Measurements from ENCODE around the gene UTP3. TPM values are rescaled to one million over a fixed set of nuclear protein-coding genes. Genes with fewer than 3 reads are reported as not detected.

The UTP3 gene
- total RNA-seq, 1 experiment from 2014 or later: 16.4 TPM

GRCh38 chr4:70709611-70710205, 21.4 kb downstream of the UTP3 start:
- BruUV-seq (replicated peaks): no TSS peak
- H3K4me1 ChIP-seq (replicated peaks; ENCODE audit: insufficient read depth): peaks cover 13% of the 10 kb centered on the region
- POLR2A ChIA-PET (ENCODE audit: unreplicated experiment): no interaction called here
- peaks cover 45% of the 10 kb centered on the region for H3K79me2 ChIP-seq (ENCODE audit: low read depth)
- no peak overlapping the region for H3K4me3 ChIP-seq
- H3K4me2 ChIP-seq: no peak overlapping the region
- CTCF ChIA-PET: no interaction called here
- no peak overlapping the region for H3K27ac ChIP-seq
- H2AFZ ChIP-seq: no peak overlapping the region
- H3K36me3 ChIP-seq (ENCODE audit: low read depth): no peaks in the 10 kb centered on the region
- H3F3A ChIP-seq (ENCODE audit: insufficient read depth, low read depth): peaks cover 17% of the 10 kb centered on the region; the same call in 1 of the 2 replicates
- H3K9me2 ChIP-seq (ENCODE audit: insufficient read depth): no peaks in the 10 kb centered on the region
- H3K27me3 ChIP-seq (ENCODE audit: insufficient read depth, low read depth): no peaks in the 10 kb centered on the region
- H3K9me3 ChIP-seq (ENCODE audit: insufficient read depth, low read depth): no peaks in the 10 kb centered on the region
- no peak for TF ChIP-seq CTCF (conservative IDR thresholded peaks at IDR 0.05)
- no peak for TF ChIP-seq EZH2 (IDR thresholded peaks at IDR 0.05; ENCODE audit: low read depth)
- DNase-seq: no peak
- intact Hi-C loops (cut with micrococcal nuclease; ENCODE audit: unreplicated experiment): loop anchor here (5.0 kb wide), 1 partner anchor 193 kb away; the partner anchor contains the start of gene MOB1B
- no peaks in the 10 kb centered on the region for H4K20me1 ChIP-seq (ENCODE audit: insufficient read depth)

GRCh38 chr4:70711599-70711998, 23.3 kb downstream of the UTP3 start:
- no peak overlapping the region for H3K4me3 ChIP-seq
- no peak for DNase-seq
- TF ChIP-seq CTCF (conservative IDR thresholded peaks at IDR 0.05) (no peak), EZH2 (IDR thresholded peaks at IDR 0.05; ENCODE audit: low read depth) (no peak)
- POLR2A ChIA-PET (ENCODE audit: unreplicated experiment): no interaction called here
- H3K4me1 ChIP-seq (replicated peaks; ENCODE audit: insufficient read depth): peaks cover 8% of the 10 kb centered on the region
- H2AFZ ChIP-seq: no peak overlapping the region
- no peak overlapping the region for H3K4me2 ChIP-seq
- peaks cover 39% of the 10 kb centered on the region for H3K79me2 ChIP-seq (ENCODE audit: low read depth)
- H3F3A ChIP-seq (ENCODE audit: insufficient read depth, low read depth): peaks cover 3% of the 10 kb centered on the region; the same call in 1 of the 2 replicates
- no peaks in the 10 kb centered on the region for H4K20me1 ChIP-seq (ENCODE audit: insufficient read depth)
- intact Hi-C loops (cut with micrococcal nuclease; ENCODE audit: unreplicated experiment): no loop called here
- no peak overlapping the region for H3K27ac ChIP-seq
- H3K27me3 ChIP-seq (ENCODE audit: insufficient read depth, low read depth): no peaks in the 10 kb centered on the region
- no peaks in the 10 kb centered on the region for H3K36me3 ChIP-seq (ENCODE audit: low read depth)
- H3K9me3 ChIP-seq (ENCODE audit: insufficient read depth, low read depth): no peaks in the 10 kb centered on the region
- BruUV-seq (replicated peaks): no TSS peak
- CTCF ChIA-PET: no interaction called here
- H3K9me2 ChIP-seq (ENCODE audit: insufficient read depth): no peaks in the 10 kb centered on the region

GRCh38 chr4:70712150-70712549, 23.8 kb downstream of the UTP3 start:
- no peaks in the 10 kb centered on the region for H3K36me3 ChIP-seq (ENCODE audit: low read depth)
- peaks cover 33% of the 10 kb centered on the region for H3K79me2 ChIP-seq (ENCODE audit: low read depth)
- no peaks in the 10 kb centered on the region for H3F3A ChIP-seq (ENCODE audit: insufficient read depth, low read depth)
- ChIA-PET CTCF (interaction anchor here (0.7 kb wide), 1 partner anchor 12 kb away, joined by 3 read pairs; no protein-coding TSS in a partner anchor), POLR2A (ENCODE audit: unreplicated experiment) (no interaction called here)
- intact Hi-C loops (cut with micrococcal nuclease; ENCODE audit: unreplicated experiment): no loop called here
- no peaks in the 10 kb centered on the region for H3K9me3 ChIP-seq (ENCODE audit: insufficient read depth, low read depth)
- no peak overlapping the region for H3K4me3 ChIP-seq
- H3K4me2 ChIP-seq: no peak overlapping the region
- H3K27me3 ChIP-seq (ENCODE audit: insufficient read depth, low read depth): no peaks in the 10 kb centered on the region
- H2AFZ ChIP-seq: no peak overlapping the region
- peaks cover 3% of the 10 kb centered on the region for H3K4me1 ChIP-seq (replicated peaks; ENCODE audit: insufficient read depth)
- no peak for DNase-seq
- no peak for TF ChIP-seq CTCF (conservative IDR thresholded peaks at IDR 0.05)
- BruUV-seq (replicated peaks): no TSS peak
- H3K27ac ChIP-seq: no peak overlapping the region
- no peaks in the 10 kb centered on the region for H3K9me2 ChIP-seq (ENCODE audit: insufficient read depth)
- H4K20me1 ChIP-seq (ENCODE audit: insufficient read depth): no peaks in the 10 kb centered on the region
